ENCODE results near the gene BPIFB3.

The BPIFB3 gene

DNA sequence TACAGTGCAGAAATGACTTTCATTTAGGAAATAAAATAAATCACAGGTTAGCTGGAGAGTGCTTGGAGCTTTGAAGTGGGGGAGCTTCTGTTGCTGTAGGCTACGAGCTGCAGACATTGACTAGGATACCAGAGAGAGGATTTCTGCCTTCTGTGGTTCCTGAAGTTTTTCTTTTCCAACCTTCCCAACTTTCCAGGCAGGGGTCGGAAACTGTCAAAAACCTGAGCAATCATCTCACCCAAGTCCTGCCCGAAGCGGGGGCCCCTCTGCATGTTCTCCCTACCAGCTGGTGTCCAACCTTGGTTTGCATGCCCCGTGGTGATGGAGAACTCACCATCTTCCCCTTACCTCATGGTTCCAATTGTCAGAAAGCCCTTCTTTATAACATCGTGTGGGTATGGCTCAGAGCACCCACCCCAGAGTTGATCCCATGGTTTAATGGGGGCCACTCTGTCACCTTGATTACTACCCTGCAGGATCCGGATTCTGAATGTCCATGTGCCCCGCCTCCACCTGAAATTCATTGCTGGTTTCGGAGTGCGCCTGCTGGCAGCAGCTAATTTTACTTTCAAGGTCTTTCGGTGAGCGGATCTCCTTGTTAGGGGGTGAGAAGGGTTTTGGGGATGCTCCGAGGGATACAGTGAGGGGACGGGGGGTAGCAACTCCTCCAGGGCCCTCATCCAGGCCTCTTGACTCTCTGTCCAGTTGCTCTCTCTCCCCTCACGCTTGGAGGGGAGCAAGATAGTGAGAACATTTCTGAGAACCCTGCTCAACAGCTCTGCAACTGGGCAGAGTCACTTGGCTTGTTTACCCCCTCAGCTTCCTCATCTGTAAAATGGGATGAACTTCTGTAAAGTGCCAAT lies 41.1 kb upstream of the BPIFB3 start:
- H3K36me3 ChIP-seq (ENCODE audit: insufficient read depth) = no peaks in the 10 kb centered on the region
- TF ChIP-seq CTCF (conservative IDR thresholded peaks at IDR 0.05; ENCODE audit: low read depth, low read length) = no peak
- H3K4me3 ChIP-seq (IDR thresholded peaks at IDR 0.05; ENCODE audit: insufficient read depth, low read depth, low read length) = no peak overlapping the region
- peaks cover 57% of the 10 kb centered on the region for H3K27me3 ChIP-seq (ENCODE audit: insufficient read depth, low read depth)
- H3K4me2 ChIP-seq = no peak overlapping the region
- H2AFZ ChIP-seq (ENCODE audit: low read depth) = no peak overlapping the region
- no peaks in the 10 kb centered on the region for H3K79me2 ChIP-seq (ENCODE audit: insufficient read depth, low read depth)
- H3K9ac ChIP-seq = no peak overlapping the region
- H3K4me1 ChIP-seq (ENCODE audit: low read depth, poor library complexity, severe bottlenecking) = no peaks in the 10 kb centered on the region
- no peaks in the 10 kb centered on the region for H4K20me1 ChIP-seq (ENCODE audit: insufficient read depth)
- H3K27ac ChIP-seq = no peak overlapping the region

DNA sequence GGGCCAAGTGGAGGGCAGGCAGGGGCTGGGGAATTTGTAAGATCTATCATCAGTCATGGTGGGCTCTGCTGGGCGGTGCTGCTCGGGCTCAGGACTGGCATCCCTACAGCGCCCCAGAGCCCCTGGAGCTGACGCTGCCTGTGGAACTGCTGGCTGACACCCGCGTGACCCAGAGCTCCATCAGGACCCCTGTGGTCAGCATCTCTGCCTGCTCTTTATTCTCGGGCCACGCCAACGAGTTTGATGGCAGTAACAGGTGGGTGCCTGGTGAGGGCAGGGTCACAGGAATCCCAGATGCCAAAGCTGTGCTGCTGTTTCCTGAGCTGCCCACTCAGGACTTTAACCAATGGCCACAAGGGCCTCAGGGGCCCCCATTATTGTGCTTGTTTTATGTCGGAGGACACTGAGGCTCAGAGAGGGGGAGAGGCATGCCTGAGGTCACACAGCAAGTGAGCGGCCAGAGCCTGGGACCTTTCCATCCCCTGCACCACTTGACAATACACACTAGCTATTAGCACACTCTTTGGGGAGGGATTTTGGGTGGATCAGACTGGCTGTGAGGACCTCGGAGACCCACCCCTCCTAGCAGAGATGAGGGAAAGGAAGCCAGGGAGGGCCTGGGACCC lies 39.9 kb upstream of the BPIFB3 start:
- H3K9ac ChIP-seq = no peak overlapping the region
- peaks cover 61% of the 10 kb centered on the region for H3K27me3 ChIP-seq (ENCODE audit: insufficient read depth, low read depth)
- no peak for TF ChIP-seq CTCF (conservative IDR thresholded peaks at IDR 0.05; ENCODE audit: low read depth, low read length)
- no peaks in the 10 kb centered on the region for H3K4me1 ChIP-seq (ENCODE audit: low read depth, poor library complexity, severe bottlenecking)
- no peak overlapping the region for H3K4me3 ChIP-seq (IDR thresholded peaks at IDR 0.05; ENCODE audit: insufficient read depth, low read depth, low read length)
- no peak overlapping the region for H3K27ac ChIP-seq
- H3K79me2 ChIP-seq (ENCODE audit: insufficient read depth, low read depth) = no peaks in the 10 kb centered on the region
- no peak overlapping the region for H2AFZ ChIP-seq (ENCODE audit: low read depth)
- H3K36me3 ChIP-seq (ENCODE audit: insufficient read depth) = no peaks in the 10 kb centered on the region
- no peaks in the 10 kb centered on the region for H4K20me1 ChIP-seq (ENCODE audit: insufficient read depth)
- H3K4me2 ChIP-seq = no peak overlapping the region

DNA sequence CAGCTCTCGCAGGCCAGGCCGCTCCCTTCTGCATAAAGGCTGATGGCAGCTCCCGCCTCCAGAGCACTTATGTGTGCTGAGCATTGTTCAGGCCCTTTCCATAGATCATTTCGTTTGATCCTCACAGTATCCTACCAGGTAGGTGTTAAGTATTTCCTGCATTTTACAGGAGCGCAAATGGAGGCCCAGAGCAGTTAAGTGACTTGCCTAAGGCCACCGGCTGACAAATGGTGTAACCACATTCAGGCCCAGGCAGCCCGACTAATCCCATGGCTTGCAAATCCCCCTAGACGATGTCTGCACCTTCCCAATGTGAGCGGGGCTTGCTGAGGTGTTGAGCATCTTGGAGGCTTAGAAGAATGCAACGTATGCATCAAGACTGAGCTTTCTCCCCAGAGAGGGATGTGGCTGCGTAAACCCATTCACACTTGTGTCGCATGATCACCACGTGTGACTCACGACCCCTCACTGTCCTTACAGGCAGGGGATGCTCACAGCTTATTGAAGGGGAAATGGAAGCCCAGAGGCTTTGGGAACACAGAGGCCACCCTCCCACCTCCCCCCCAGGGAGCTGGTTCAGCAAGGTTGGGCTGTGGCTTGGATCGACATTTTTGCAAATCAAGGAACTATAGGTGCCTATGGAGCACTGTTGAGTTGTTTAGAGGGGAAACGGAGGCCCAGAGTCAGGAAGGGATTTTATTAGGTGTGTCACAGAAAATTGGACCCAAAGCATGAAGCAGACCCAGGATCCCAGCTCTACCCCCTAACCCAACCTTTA lies 39.2 kb upstream of the BPIFB3 start:
- Histone ChIP-seq H3K4me3 (IDR thresholded peaks at IDR 0.05; ENCODE audit: insufficient read depth, low read depth, low read length) (no peak overlapping the region), H3K27me3 (ENCODE audit: insufficient read depth, low read depth) (peaks cover 68% of the 10 kb centered on the region), H2AFZ (ENCODE audit: low read depth) (no peak overlapping the region), H3K27ac (no peak overlapping the region), H3K36me3 (ENCODE audit: insufficient read depth) (no peaks in the 10 kb centered on the region), H3K79me2 (ENCODE audit: insufficient read depth, low read depth) (no peaks in the 10 kb centered on the region), H3K4me1 (ENCODE audit: low read depth, poor library complexity, severe bottlenecking) (no peaks in the 10 kb centered on the region), H3K9ac (no peak overlapping the region), H3K4me2 (no peak overlapping the region), H4K20me1 (ENCODE audit: insufficient read depth) (no peaks in the 10 kb centered on the region)
- no peak for TF ChIP-seq CTCF (conservative IDR thresholded peaks at IDR 0.05; ENCODE audit: low read depth, low read length)

DNA sequence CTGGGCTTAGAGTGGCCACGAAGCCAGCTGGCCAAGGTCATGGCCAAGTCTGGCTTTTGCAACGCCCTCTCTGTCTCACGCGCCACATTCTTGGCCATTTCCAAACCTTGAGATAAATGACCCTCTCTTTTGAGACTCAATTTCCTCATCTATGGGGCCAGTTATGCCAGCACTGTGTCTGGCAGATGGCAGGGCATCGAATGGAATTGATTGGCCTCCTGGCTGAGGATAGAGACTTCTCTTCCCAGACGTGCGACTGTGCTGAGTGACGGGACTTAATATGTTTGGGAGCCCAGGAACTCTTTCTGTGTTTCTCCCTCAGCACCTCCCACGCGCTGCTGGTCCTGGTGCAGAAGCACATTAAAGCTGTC lies 38.6 kb upstream of the BPIFB3 start:
- Histone ChIP-seq H3K4me2 (no peak overlapping the region), H3K9ac (no peak overlapping the region), H3K4me3 (IDR thresholded peaks at IDR 0.05; ENCODE audit: insufficient read depth, low read depth, low read length) (no peak overlapping the region), H3K36me3 (ENCODE audit: insufficient read depth) (no peaks in the 10 kb centered on the region), H3K4me1 (ENCODE audit: low read depth, poor library complexity, severe bottlenecking) (no peaks in the 10 kb centered on the region), H2AFZ (ENCODE audit: low read depth) (no peak overlapping the region), H4K20me1 (ENCODE audit: insufficient read depth) (no peaks in the 10 kb centered on the region), H3K27me3 (ENCODE audit: insufficient read depth, low read depth) (peaks cover 66% of the 10 kb centered on the region), H3K79me2 (ENCODE audit: insufficient read depth, low read depth) (no peaks in the 10 kb centered on the region), H3K27ac (no peak overlapping the region)
- TF ChIP-seq CTCF (conservative IDR thresholded peaks at IDR 0.05; ENCODE audit: low read depth, low read length) = no peak

All from KMS-11 (cell line).